ENCODE results near the gene GPC5.
"Not testable (repeated sequence)": the region's sequence is repeated elsewhere in the genome, so short reads cannot be mapped to it uniquely, and the experiment has no call there.

Gene GPC5

DNA sequence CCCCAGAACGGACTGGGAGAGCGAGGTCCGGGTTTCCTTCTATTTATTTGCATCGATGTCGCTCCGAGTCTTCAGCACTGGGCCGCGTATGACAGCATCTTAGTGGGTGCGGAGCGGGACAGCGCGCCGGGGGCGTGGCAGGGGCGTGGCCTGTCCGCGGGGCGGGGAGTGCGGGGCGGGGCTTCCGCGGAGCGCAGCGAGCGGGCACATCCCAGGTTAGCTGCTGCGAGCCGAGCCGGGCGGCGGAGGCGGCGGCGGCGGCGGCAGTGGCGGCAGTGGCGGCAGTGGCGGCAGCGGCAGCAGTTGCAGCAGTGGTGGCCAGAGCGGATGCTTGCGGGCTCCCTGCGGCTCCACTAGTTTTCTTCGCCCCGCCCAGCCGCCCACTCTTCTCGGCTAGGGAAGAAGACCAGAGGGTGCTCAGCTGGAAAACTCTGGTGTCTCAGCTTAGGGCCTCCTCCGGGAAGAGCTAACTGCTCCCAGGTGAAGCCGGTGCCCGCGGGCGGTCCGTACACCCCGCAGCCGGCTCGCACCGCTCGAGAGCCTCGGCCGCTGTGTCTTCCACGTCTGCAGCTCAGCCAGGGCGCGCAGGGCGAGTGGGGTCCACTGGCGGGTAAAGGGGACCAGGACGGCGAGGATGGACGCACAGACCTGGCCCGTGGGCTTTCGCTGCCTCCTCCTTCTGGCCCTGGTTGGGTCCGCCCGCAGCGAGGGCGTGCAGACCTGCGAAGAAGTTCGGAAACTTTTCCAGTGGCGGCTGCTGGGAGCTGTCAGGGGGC lies at the start of gene GPC5:
TSS of gene GPC5 (plus strand) at position 209 of the 776 bp plus-strand sequence.
- DNase-seq, result peak; percentile 75

DNA sequence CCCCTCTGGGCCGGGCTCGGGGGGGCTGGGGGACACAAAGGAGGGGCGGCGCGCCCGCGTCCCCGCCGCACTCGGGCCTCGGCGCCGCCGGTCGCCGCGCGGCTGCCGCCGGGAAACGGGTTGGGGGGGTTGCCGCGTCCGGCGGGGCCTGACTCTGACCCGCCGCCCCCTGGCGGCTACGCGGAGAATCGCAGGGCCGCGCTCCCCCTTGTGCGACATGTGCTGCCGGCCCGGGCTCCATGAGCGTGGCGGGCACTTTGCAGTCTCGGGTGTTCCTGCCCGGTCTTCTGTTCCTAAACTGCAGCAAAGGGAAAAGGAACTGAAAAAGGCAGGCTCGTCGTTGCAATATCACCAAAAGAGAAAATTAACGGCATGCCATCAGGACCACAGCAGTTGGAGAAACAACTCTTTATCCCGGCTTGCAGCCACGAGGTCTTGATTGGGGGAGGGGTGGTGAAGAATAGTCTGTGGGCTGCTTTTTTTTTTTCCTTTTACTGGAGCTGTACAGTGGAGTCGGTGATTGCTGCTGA lies 49.5 kb upstream of the GPC5 start:
- DNase-seq, result peak; percentile 90 to 91

DNA sequence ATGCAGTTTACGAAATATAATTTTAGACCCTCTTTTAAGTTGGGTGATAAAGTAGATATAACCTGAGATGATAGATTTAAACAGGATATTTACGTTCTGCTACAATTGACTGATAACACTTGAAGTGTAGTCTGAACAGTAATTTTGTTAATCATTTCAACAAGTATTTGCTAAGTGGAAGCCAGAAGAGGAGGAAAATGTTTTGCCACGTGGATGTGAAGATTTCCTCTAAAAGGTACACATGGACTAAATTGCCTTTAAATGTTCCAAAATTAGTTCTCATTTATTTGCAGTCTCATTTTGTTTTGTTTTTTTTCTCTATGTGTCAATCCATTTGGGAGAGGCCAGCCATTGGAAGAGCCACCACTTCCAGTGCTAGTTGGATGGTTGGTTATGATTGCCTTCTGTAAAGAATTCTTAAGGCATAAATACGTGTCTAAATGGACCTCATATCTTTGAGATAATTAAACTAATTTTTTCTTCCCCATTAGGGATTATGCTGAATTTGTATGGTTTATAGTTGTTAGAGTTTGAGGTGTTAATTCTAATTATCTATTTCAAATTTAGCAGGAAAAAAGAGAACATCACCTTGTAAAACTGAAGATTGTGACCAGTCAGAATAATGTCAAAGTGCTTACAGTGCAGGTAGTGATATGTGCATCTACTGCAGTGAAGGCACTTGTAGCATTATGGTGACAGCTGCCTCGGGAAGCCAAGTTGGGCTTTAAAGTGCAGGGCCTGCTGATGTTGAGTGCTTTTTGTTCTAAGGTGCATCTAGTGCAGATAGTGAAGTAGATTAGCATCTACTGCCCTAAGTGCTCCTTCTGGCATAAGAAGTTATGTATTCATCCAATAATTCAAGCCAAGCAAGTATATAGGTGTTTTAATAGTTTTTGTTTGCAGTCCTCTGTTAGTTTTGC lies 48.2 kb upstream of the GPC5 start:
- DNase-seq, result no peak

DNA sequence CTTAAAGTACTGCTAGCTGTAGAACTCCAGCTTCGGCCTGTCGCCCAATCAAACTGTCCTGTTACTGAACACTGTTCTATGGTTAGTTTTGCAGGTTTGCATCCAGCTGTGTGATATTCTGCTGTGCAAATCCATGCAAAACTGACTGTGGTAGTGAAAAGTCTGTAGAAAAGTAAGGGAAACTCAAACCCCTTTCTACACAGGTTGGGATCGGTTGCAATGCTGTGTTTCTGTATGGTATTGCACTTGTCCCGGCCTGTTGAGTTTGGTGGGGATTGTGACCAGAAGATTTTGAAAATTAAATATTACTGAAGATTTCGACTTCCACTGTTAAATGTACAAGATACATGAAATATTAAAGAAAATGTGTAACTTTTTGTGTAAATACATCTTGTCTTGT lies 47.3 kb upstream of the GPC5 start:
- no peak for DNase-seq

DNA sequence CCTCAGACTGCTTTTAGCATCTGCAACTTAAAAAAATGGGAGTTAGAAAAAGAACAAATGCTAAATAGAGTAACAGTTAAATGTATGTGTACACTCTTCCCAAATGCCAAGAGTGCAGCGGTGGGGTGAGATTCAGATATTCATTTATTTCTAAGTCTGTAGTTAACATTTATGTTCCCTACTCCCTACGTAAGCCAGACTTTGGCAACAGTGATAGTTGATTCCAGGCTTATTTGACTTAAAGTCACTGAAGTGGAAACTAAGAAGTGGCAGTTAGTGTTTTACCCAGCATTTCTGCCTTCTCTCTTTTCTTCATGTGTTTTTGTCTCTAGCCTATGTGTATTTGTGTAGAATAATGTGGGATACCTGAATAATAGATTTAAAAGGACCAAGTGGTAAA lies 46.4 kb upstream of the GPC5 start:
- no peak for DNase-seq

DNA sequence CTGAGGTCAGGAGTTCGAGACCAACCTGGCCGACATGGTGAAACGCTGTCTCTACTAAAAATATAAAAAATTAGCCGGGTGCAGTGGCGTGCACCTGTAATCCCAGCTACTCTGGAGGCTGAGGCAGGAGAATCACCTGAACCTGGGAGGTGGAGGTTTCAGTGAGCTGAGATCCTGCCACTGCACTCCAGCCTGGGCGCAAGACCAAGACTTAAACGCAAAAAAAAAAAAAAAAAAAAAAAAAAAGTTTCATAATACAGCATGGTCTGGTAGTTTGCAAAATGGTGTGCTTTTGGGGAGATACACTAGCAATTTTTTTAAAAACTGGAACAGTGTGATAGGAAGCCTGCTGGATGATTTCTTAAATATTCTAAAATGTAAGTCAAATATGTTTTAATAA lies 45.5 kb upstream of the GPC5 start:
- DNase-seq, result not testable (repeated sequence)

DNA sequence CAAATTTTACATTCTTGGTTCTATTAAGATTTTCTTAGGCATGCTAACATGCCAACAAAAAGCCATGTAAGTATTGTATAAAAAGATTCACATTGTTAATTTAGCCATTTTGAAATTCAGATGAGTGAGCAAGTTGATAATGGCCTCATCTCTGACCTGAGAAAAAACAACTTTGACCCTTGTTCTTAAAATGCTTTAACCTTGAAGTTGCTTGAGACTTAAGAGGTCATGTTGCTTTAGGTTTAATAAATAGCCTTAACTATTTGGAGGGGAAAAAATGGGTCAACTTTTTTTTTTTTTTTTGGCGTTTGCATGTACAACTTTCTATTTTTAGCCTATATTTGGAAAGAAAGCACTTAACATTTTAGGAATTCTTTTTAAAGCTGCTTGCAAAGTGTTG lies 44.9 kb upstream of the GPC5 start:
- no peak for DNase-seq

DNA sequence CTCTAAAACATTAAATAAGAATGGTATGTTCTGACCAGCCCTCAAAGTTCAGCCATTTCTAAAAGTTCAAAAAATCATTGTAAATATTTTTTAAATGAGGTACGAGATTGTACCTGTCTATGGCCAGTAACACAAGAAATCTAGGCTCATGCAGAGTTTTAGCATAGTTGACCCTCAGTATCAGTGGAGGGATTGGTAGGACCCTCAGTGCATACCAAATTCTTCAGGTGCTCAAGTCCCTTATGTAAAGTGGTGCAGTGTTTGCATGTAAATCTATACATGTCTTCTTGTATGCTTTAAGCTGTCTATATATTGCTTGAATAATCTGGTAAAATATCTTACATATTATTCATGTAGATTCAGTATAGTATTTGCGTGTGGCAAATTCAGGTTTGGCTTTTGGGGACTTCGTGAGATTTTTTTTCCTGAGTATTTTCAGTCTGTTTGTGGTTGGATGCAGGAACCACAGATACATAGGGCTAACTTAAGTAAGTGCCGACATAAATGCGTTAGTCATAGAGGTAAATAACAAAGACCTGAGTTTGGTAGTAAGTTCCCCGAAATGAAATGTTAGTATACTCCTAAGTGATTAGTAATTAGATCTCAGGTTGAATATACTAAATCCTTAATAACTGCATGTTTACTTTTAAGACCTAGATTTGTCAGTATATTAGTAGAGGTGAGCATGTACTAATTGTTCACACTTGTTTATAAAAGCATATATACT lies 43.2 kb upstream of the GPC5 start:
- no peak for DNase-seq

DNA sequence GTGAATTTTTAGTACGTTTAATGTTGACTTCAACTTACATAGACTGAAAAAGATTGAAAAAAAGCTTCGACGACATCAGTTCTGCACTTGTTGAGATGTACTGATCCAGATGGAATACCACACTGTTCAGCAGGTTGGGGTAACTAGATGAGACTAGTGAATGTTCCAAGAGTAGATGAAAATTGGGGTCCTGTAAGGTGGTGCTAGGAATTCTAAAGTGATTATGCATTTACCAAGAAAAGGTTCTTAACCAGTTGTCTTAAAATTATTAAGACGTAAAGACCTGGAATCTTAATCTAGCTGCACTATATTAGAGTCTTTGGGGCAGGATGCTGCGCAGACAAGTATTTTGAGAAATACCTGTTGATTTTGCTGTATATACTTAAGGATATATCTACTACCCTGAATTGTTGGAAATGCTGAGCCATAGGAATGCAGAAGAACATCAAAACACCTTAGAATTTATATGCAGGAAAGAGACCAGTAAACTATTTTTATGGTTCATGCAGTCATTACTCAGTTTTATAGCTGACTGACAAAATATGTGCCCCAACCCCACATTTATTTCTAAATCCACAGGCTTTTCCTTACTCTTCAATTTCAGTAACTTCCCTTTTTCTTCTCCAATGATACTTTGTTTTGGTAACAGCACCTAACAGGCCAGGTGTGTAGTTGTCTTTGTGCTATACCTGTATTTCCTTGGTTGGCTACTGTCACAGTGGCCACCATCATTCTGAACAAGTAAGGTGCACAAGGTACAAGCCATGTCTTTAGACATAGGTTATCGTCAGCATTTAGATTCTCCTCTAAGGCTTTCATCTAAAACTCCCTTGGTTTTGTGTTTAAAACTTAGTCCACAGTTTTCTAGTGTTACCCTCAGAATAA lies 42.4 kb upstream of the GPC5 start:
- no peak for DNase-seq

DNA sequence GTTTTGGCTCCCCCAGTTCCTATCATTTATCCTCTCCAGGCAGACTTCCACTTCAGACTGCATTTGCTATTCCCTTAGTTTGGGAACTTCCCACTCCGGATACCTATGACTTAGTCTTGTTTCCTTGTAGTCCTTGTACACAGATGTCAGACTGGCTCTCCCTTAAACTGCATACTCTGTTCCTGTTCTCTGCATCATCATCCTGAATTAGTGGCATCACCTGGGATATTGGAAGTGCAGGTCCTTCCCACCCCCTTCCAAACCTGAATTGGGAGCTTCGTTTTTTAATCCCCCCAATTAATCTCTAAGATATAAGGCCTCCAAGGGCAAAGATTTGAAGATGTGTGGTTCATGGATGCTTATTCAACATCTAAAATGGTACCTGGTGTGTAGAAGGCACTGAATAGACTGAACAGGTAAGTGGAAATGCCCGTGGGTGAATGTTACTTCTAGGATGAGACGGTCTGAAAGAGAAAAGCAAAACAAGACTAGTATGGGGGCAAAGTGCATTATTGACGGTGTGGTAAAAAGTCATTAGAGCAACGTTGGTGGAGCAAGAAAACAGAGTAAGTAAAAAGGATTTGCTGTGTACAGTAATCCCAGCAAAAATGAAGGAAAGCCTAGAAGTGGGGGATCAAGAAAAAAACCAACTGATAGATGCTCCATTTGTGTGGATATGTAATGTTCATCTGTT lies 41.4 kb upstream of the GPC5 start:
- no peak for DNase-seq

DNA sequence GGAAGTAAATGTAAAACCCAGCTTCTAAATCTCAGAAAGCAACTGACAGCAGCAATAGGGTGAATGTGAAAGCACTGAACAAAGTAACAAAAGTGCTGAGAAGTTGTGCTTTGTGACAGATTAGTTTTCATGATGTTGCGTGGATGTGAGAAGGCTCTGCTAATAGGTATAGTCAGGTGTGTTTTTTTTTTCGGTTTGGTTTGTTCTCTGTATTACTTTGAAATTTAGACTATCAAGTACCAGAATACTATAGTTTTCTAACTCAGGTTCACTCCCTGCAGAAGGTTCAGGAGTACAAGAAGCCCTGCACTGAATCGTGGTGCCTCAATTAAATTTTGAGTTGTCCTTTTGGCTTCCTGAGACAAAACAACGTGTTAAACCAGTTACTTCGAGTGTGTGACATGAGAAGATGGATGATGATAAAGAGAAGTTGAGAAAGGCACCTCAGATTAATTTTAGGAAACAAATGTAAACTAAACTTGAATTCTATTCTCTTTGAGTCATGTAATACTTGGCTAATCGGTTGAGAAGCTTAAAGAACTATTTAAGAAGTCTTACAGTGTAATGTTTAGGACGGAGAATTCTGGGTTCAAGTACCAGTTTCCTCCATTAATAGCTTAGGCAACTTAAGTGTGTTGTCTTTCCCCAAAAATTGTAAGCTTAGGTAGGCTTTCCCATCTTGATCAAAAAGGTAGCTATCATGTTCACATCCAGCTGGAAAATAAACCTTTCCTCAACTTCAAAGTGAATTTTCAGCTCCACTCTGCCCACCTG lies 40.6 kb upstream of the GPC5 start:
- DNase-seq, result no peak

DNA sequence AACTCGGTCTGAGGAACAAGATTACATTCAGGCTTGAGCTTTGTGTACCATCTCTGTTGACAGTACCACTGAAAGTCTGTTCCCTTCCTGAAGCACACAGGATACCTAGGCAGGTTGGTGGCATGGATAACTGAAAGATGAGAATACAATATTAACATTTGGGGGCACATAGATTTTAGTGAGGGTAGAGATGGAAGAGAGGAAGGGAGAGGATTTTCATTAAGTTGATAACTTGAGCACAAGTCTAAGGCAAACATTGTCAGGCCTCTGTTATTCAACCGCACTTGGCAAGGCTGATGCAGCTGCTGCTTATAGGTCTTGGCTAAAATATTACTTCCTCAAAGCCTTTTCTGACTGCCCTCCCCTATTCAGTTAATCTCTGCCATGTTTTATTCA lies 40.0 kb upstream of the GPC5 start:
- no peak for DNase-seq

DNA sequence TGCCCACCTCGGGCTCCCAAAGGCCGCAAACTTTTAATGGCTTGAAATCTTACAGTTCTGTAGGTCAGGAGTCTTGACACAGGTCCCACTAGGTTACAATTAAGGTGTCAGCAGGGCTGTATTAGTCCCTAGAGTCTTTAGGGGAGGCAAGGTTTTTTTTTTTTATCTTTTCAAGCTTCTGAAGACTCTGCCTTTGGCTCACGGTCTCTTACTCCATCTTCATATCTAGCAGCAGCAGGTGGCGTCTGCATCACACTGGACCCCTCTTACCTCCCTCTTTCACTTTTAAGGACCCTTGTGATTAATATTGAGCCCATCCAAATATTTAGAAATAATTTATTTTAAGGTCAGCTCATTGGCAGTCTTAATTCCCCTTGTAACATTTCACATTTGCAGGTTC lies 39.3 kb upstream of the GPC5 start:
- no peak for DNase-seq

DNA sequence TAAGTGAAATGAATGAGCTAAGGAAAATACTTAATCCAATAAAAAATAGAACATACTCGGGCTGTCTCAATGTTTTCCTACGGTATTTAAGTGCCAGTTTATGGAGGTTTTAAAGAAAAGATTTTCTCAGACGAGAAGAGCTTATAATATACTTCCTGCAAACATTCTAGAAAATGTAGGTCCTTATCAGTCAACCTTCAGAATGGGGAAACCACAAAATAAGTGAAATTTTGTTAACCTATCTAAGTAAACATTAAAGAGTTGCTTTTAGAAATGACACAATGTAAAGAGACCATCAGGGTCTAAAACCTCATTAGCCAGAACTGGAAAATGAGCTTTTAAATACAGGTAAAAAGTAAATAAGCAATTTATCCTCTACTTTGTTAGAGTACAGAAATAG lies 38.8 kb upstream of the GPC5 start:
- no peak for DNase-seq

DNA sequence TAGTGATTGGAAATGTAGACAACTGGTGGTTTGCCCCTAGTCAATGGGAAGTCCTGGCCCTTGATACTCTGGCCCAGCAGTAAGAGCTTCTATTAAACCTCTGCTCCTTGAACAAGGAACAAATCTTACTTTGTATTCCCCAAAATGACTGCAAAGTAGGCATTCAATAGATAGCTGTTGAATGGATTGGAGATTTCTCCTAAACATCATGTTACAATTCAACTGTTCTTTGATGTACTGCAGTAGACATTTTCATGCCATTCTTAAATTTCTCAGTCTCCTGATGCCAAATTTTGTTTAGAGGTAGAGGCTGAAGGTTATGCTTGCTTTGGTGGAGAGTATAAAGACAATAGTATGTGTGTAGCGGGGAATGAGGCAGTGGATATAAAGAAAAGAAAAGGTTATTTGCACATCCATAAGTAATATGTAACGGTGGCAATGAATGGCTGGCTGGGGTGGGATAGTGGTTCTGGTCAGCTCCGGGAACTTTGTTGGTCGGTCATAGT lies 38.1 kb upstream of the GPC5 start:
- no peak for DNase-seq

DNA sequence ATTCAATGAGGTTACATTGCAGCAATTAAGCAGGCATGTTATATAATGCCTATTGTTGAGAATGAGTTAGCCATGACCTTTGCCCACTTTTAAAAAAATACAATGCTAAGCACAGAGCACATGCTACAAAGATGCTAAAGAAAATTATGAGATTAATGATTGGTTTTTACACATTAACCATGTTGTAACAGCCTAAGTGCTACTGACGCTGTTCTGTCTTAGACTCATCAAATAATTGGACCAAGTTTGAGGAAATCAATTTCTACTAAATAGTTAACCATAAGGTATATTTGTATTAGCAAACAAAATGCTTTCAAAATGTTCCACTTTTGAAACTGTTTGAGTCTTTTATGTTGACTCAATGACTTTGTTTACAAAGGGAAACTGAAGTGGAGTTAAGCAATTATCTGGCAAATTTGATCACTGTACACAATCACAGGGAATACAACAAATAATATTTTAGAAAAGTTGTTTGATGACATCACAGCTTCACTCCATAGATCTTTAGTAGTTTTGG lies 36.6 kb upstream of the GPC5 start:
- DNase-seq, result no peak

DNA sequence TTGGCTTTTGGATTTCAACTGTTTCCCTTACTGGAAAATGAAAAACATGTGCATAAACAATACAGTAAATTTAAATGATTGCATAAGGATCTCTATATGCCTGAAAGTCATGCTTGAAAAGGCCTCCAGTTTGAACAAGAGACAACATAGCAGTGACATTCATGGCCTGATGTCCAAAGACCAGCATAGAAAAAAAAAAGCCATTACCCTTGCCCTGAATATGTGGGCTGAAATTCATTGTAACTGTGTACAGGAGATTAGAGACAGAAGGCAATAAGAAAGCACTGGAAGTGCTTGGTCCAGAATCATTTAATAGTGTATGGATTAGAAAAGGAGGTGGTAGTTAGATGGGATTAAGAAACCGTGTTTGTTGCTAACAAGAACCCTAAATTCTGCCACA lies 35.5 kb upstream of the GPC5 start:
- DNase-seq, result no peak

DNA sequence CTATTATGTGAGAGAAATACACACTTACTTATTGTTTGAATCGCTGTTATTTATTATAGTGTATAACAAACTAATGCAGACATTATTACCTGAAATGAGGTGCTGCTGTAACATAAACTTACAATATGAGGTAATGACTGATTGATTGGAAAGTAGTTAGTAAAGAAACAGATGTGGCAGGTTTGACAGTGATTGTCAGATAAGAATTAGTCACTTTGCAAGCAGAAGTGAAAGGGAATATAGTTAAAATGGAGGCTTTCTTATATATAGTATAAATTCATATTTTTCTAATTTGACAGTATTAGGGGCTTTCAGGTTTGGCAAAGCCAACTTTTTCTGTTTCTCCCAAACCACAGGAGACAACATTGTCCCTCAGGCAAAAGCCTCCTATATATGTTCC lies 30.3 kb upstream of the GPC5 start:
- DNase-seq, result no peak

DNA sequence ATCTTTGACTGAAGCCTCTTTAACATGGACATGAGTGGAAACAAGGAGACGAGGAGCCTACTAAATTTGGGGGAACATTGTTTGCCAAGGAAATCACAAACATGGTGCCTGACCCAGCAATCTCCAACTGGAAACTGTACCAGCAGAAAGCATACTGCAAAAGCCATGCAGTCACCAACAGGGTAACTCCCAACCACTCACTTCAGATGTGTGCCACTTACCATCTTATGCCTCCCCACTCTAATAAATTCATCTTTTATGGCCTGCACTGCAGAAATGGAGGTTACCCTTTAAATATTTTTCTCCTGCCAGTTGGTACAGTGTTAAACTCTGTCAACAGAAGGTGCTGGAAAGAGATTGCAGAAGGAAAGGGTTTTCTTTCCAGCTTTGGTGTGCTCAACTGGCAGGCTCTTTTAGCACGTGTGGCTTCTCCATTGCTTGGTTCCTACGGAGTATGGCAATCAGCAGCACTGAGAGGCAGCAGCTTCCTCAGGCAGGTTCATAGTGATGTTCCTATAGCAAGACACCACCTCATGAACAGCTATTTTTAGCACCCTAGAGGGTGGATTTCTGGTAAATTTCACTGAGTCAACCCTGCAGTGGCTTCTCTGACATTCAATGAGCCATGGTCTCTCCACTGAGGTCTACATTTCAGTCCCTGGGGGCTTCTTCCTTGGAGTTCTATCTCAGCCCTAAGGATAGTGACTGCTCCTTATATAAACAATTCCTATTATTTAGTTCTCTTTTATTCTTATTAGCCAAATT lies 29.6 kb upstream of the GPC5 start:
- DNase-seq, result no peak

DNA sequence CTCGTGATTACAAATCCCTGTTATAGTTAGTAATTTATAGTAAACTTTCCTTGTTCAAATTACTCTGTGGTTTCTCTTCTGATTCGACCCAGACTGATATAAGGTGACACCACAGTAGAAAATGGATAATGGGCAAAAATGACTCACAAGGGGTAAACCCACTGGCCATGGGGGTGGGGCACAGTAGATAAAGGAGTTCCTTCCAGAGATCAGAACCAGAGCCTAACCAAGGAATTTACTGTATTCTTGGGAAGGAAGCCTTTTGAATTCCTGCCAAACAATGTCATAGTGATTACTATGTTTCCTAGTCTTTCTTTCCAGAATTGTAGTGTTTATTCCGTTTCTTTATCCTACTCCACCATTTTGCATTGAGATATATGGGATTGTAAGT lies 29.0 kb upstream of the GPC5 start:
- no peak for DNase-seq
